Loucy (cell line): ENCODE data around the gene DNAJB6.

Source experiments
- H2AFZ ChIP-seq: fragments of 200-600 bp; sonication (generic); 2 replicates; pipeline ENCODE4 v1.6.0; 2016; ENCODE audit warnings: antibody characterized with exemption, mild to moderate bottlenecking, low read length, moderate library complexity
- H3F3A ChIP-seq: fragments of 200-600 bp; 2 replicates; pipeline ENCODE4 v1.6.0; 2016; ENCODE audit warnings: antibody characterized with exemption, low read depth, mild to moderate bottlenecking
- H3K27me3 ChIP-seq: fragments of 200-600 bp; sonication (generic); 2 replicates; pipeline ENCODE4 v1.6.1; 2014; ENCODE audit warnings: low read length, mild to moderate bottlenecking; ENCODE audit not compliant: insufficient read depth, poor library complexity, severe bottlenecking
- H3K36me3 ChIP-seq: fragments of 200-600 bp; sonication (generic); 2 replicates; pipeline ENCODE4 v1.6.1; 2016; ENCODE audit warnings: low read length; ENCODE audit not compliant: insufficient read depth
- H3K4me1 ChIP-seq: fragments of 200-600 bp; sonication (generic); 2 replicates; pipeline ENCODE4 v1.5.1; 2014; ENCODE audit warnings: low read length, mild to moderate bottlenecking; ENCODE audit not compliant: insufficient read depth, poor library complexity, severe bottlenecking
- H3K4me2 ChIP-seq: fragments of 200-600 bp; sonication (generic); 2 replicates; pipeline ENCODE4 v1.6.0; 2014; ENCODE audit warnings: antibody characterized with exemption, low read length, low read depth, mild to moderate bottlenecking; ENCODE audit not compliant: poor library complexity, severe bottlenecking
- H3K4me3 ChIP-seq: fragments of 200-600 bp; sonication (generic); 2 replicates; pipeline ENCODE4 v1.5.1; 2014; ENCODE audit warnings: low read length, mild to moderate bottlenecking, mixed read lengths; ENCODE audit not compliant: poor library complexity, severe bottlenecking
- H3K79me2 ChIP-seq: fragments of 200-600 bp; sonication (generic); 2 replicates; pipeline ENCODE4 v1.6.1; 2014; ENCODE audit warnings: low read length; ENCODE audit not compliant: insufficient read depth
- H3K9ac ChIP-seq: fragments of 200-600 bp; sonication (generic); 2 replicates; pipeline ENCODE4 v1.6.0; 2014; ENCODE audit warnings: mild to moderate bottlenecking, low read depth, low read length, moderate library complexity; ENCODE audit not compliant: poor library complexity, severe bottlenecking
- H3K9me2 ChIP-seq: fragments of 200-600 bp; sonication (generic); replicated peaks from 2 replicates; pipeline ENCODE4 v1.6.1; 2016; ENCODE audit warnings: low read depth, low read length, mixed read lengths
- H3K9me3 ChIP-seq: fragments of 200-600 bp; sonication (generic); 2 replicates; pipeline ENCODE4 v1.6.1; 2014; ENCODE audit warnings: mild to moderate bottlenecking, antibody characterized with exemption, low read length, low read depth; ENCODE audit not compliant: insufficient read depth
- H4K20me1 ChIP-seq: fragments of 200-600 bp; sonication (generic); 2 replicates; pipeline ENCODE4 v1.6.0; 2014; ENCODE audit warnings: antibody characterized with exemption, low read length, mild to moderate bottlenecking; ENCODE audit not compliant: insufficient read depth, poor library complexity, severe bottlenecking
- CTCF ChIP-seq: fragments of 200-600 bp; sonication (generic); conservative IDR thresholded peaks from 2 replicates; pipeline ENCODE4 v1.5.1; 2014; ENCODE audit warnings: mild to moderate bottlenecking, antibody characterized with exemption, low read length
- EZH2phosphoT487 ChIP-seq: fragments of 200-600 bp; IDR thresholded peaks from 2 replicates; pipeline ENCODE4 v1.6.1; 2018; ENCODE audit warnings: antibody characterized with exemption, mild to moderate bottlenecking, moderate library complexity, borderline replicate concordance

The DNAJB6 gene

GRCh38 chr7:157440346-157441022, 103.7 kb downstream of the DNAJB6 start:
- Histone ChIP-seq H3K4me2 (no peak overlapping the region), H3K9me2 (no peaks in the 10 kb centered on the region), H3K4me3 (no peak overlapping the region)

GRCh38 chr7:157441023-157441399, 104.2 kb downstream of the DNAJB6 start:
- Histone ChIP-seq H2AFZ (no peak overlapping the region), H3K4me2 (no peak overlapping the region), H3K9ac (no peak overlapping the region), H3K27me3 (no peaks in the 10 kb centered on the region), H3K36me3 (no peaks in the 10 kb centered on the region), H3F3A (no peaks in the 10 kb centered on the region), H3K4me1 (no peaks in the 10 kb centered on the region), H3K4me3 (no peak overlapping the region), H4K20me1 (no peaks in the 10 kb centered on the region), H3K9me2 (no peaks in the 10 kb centered on the region), H3K79me2 (no peaks in the 10 kb centered on the region), H3K9me3 (peaks cover 8% of the 10 kb centered on the region; the same call in 1 of the 2 replicates)
- TF ChIP-seq CTCF: no peak
- no peak for TF ChIP-seq EZH2phosphoT487

More at GRCh38 chr7:157440346-157441022, 103.7 kb downstream of the DNAJB6 start:
- H4K20me1 ChIP-seq: no peaks in the 10 kb centered on the region
- no peak for TF ChIP-seq CTCF
- no peaks in the 10 kb centered on the region for H3F3A ChIP-seq
- no peak overlapping the region for H2AFZ ChIP-seq
- no peaks in the 10 kb centered on the region for H3K4me1 ChIP-seq
- peaks cover 8% of the 10 kb centered on the region; the same call in 1 of the 2 replicates for H3K9me3 ChIP-seq
- H3K9ac ChIP-seq: no peak overlapping the region
- no peaks in the 10 kb centered on the region for H3K36me3 ChIP-seq
- H3K79me2 ChIP-seq: no peaks in the 10 kb centered on the region
- H3K27me3 ChIP-seq: no peaks in the 10 kb centered on the region

- TF ChIP-seq CTCF (no peak), EZH2phosphoT487 (no peak)
- H3K27me3 ChIP-seq: no peaks in the 10 kb centered on the region
- H3K4me2 ChIP-seq: no peak overlapping the region
- no peaks in the 10 kb centered on the region for H3K79me2 ChIP-seq
- H3F3A ChIP-seq: no peaks in the 10 kb centered on the region
- no peaks in the 10 kb centered on the region for H3K4me1 ChIP-seq
- no peak overlapping the region for H2AFZ ChIP-seq
- H3K36me3 ChIP-seq: no peaks in the 10 kb centered on the region
- no peaks in the 10 kb centered on the region for H3K9me2 ChIP-seq
- H3K4me3 ChIP-seq: no peak overlapping the region
- H3K9me3 ChIP-seq: peaks cover 8% of the 10 kb centered on the region; the same call in 1 of the 2 replicates
- H4K20me1 ChIP-seq: no peaks in the 10 kb centered on the region
- H3K9ac ChIP-seq: no peak overlapping the region
Measured at GRCh38 chr7:157442456-157442855, 105.7 kb downstream of the DNAJB6 start.
